ENCODE data around the gene TANC1.

The TANC1 gene

GRCh38 chr2:159063677-159064076 is 95.2 kb downstream of the TANC1 start:
- no peak for DNase-seq (ENCODE audit: low read depth in 2 of 2)

- no peak for DNase-seq (ENCODE audit: low read depth in 2 of 2)
Observed at GRCh38 chr2:159064446-159065301, 96.2 kb downstream of the TANC1 start.

GRCh38 chr2:159065313-159065712 is 96.9 kb downstream of the TANC1 start:
- DNase-seq (ENCODE audit: low read depth in 2 of 2) = no peak

GRCh38 chr2:159065891-159066290 is 97.5 kb downstream of the TANC1 start:
- DNase-seq (ENCODE audit: low read depth in 2 of 2) = no peak

GRCh38 chr2:159066541-159067156 is 98.2 kb downstream of the TANC1 start:
- DNase-seq (ENCODE audit: low read depth in 2 of 2) = no peak

- no peak for DNase-seq (ENCODE audit: low read depth in 2 of 2)
Observed at GRCh38 chr2:159067971-159068370, 99.5 kb downstream of the TANC1 start.

- DNase-seq (ENCODE audit: low read depth in 2 of 2) = no peak
Observed at GRCh38 chr2:159069229-159069628, 100.8 kb downstream of the TANC1 start.

GRCh38 chr2:159070235-159070634 is 101.8 kb downstream of the TANC1 start:
- no peak for DNase-seq (ENCODE audit: low read depth in 2 of 2)

- DNase-seq (ENCODE audit: low read depth in 2 of 2) = no peak
Observed at GRCh38 chr2:159071190-159071915, 102.9 kb downstream of the TANC1 start.

- DNase-seq (ENCODE audit: low read depth in 2 of 2) = no peak
Observed at GRCh38 chr2:159072795-159073194, 104.4 kb downstream of the TANC1 start.

- DNase-seq (ENCODE audit: low read depth in 2 of 2) = no peak
Observed at GRCh38 chr2:159073256-159073655, 104.8 kb downstream of the TANC1 start.

- DNase-seq (ENCODE audit: low read depth in 2 of 2) = no peak
Observed at GRCh38 chr2:159074605-159075004, 106.2 kb downstream of the TANC1 start.

GRCh38 chr2:159075727-159076126 is 107.3 kb downstream of the TANC1 start:
- DNase-seq (ENCODE audit: low read depth in 2 of 2) = no peak

GRCh38 chr2:159076241-159076640 is 107.8 kb downstream of the TANC1 start:
- DNase-seq (ENCODE audit: low read depth in 2 of 2) = no peak

- no peak for DNase-seq (ENCODE audit: low read depth in 2 of 2)
Observed at GRCh38 chr2:159077869-159078268, 109.4 kb downstream of the TANC1 start.

- no peak for DNase-seq (ENCODE audit: low read depth in 2 of 2)
Observed at GRCh38 chr2:159078443-159078842, 110.0 kb downstream of the TANC1 start.

- DNase-seq (ENCODE audit: low read depth in 2 of 2) = no peak
Observed at GRCh38 chr2:159080641-159081040, 112.2 kb downstream of the TANC1 start.

GRCh38 chr2:159082119-159082518 is 113.7 kb downstream of the TANC1 start:
- DNase-seq (ENCODE audit: low read depth in 2 of 2) = no peak

- DNase-seq (ENCODE audit: low read depth in 2 of 2) = no peak
Observed at GRCh38 chr2:159084384-159085370, 116.2 kb downstream of the TANC1 start.

- no peak for DNase-seq (ENCODE audit: low read depth in 2 of 2)
Observed at GRCh38 chr2:159086342-159086741, 117.9 kb downstream of the TANC1 start.

GRCh38 chr2:159086826-159087225 is 118.4 kb downstream of the TANC1 start:
- no peak for DNase-seq (ENCODE audit: low read depth in 2 of 2)
